HepG2 (cell line): Measurements from ENCODE around the gene TNFSF13. TPM values are rescaled to one million over a fixed set of nuclear protein-coding genes. Genes with fewer than 3 reads are reported as not detected.

ENCODE experiments used
- AKNA ChIP-seq: sonication (generic); formaldehyde crosslinking; IDR thresholded peaks from 2 replicates; pipeline ENCODE4 v1.4.0; 2020; ENCODE audit warnings: missing genetic modification reagents, borderline replicate concordance
- ATF1 ChIP-seq: IDR thresholded peaks from 2 replicates; pipeline ENCODE4 v1.6.1; 2016; ENCODE audit warnings: mild to moderate bottlenecking, control low read depth
- ATF3 ChIP-seq: sonication (generic); formaldehyde crosslinking; IDR thresholded peaks from 2 replicates; pipeline ENCODE4 v1.4.0; 2020; ENCODE audit warnings: missing genetic modification reagents
- HMGXB4 ChIP-seq, 2 experiments: sonication (generic) in 1 of 2; formaldehyde crosslinking in 1 of 2; IDR thresholded peaks; 2 replicates each; pipeline versions ENCODE4 v1.4.0 to v1.6.1; 2018 to 2020; ENCODE audit warnings: missing genetic modification reagents in 2 of 2, borderline replicate concordance in 1 of 2, low read depth in 1 of 2, mild to moderate bottlenecking in 1 of 2, missing biosample characterization in 1 of 2
- HNF1B ChIP-seq: sonication (generic); formaldehyde crosslinking; IDR thresholded peaks from 2 replicates; pipeline ENCODE4 v1.5.1; 2020; ENCODE audit warnings: mild to moderate bottlenecking, moderate library complexity, missing genetic modification reagents
- HNRNPL ChIP-seq: fragments of 200-400 bp; formaldehyde crosslinking; IDR thresholded peaks from 2 replicates; pipeline ENCODE4 v1.6.1; 2017; ENCODE audit warnings: mild to moderate bottlenecking, low read depth, low read length
- ZBTB46 ChIP-seq: sonication (generic); formaldehyde crosslinking; IDR thresholded peaks from 2 replicates; pipeline ENCODE4 v1.4.0; 2020; ENCODE audit warnings: mild to moderate bottlenecking, missing genetic modification reagents, borderline replicate concordance
- ZFP37 ChIP-seq: sonication (generic); formaldehyde crosslinking; IDR thresholded peaks from 2 replicates; pipeline ENCODE4 v1.4.0; 2020; ENCODE audit warnings: missing genetic modification reagents, borderline replicate concordance
- ZGPAT ChIP-seq: IDR thresholded peaks from 2 replicates; pipeline ENCODE4 v1.6.1; 2016; ENCODE audit warnings: mild to moderate bottlenecking
- ZNF572 ChIP-seq: sonication (generic); formaldehyde crosslinking; IDR thresholded peaks from 2 replicates; pipeline ENCODE4 v1.5.1; 2020; ENCODE audit warnings: mild to moderate bottlenecking, missing genetic modification reagents
- ZNF747 ChIP-seq: sonication (generic); formaldehyde crosslinking; IDR thresholded peaks from 2 replicates; pipeline ENCODE4 v1.8.1; 2023; ENCODE audit warnings: missing genetic modification reagents, mild to moderate bottlenecking, borderline replicate concordance
- polyA plus RNA-seq, 8 experiments: library from polyadenylated mRNA; depleted of rRNA in 3 of 8; stranded (reverse) in 7 of 8; unstranded in 1 of 8; fragments of >200 nt; fragmentation: Illumina TruSeq in 4 of 8; extraction: Trizol in 4 of 8; gene quantifications; 2 replicates each; pipeline versions ENCODE4 v1.2.1 to v1.2.3, GENCODE V29; 2011 to 2016; ENCODE audit warnings: low read depth in 4 of 8, missing spikeins in 1 of 8, mixed read lengths in 1 of 8; ENCODE audit not compliant: insufficient read depth in 1 of 8
- total RNA-seq, 5 experiments: library from RNA; depleted of rRNA; stranded (reverse); fragments of >200 nt; fragmentation: Illumina TruSeq; extraction: Trizol; gene quantifications; 2 replicates each; pipeline ENCODE4 v1.2.3, GENCODE V29; 2016; ENCODE audit warnings: low read depth in 1 of 5

Gene TNFSF13
- total and polyA plus RNA-seq, 2 of the 13 experiments (the other 11 are each of a cell fraction or from before 2014, with no cell fraction given) = 2.5 to 3.3 TPM

GRCh38 chr17:7579001-7579833 lies 20.7 kb downstream of the TNFSF13 start, which contains the start of gene CD68 (continued):
- TF ChIP-seq HMGXB4 (CRISPR knock-in tag; IDR thresholded peaks at IDR 0.05; ENCODE audit: borderline replicate concordance in 1 of 2, low read depth in 1 of 2) (peak; percentile 31 to 37; a peak in 1 of 4 replicates), ATF3 (0 out of 2 replicates have a peak, but pooled peaks have one; percentile 16), HNF1B (CRISPR knock-in tag) (no peak; the same call in 1 of the 2 replicates), ZGPAT (CRISPR knock-in tag) (peak; percentile 90), ZNF747 (CRISPR knock-in tag) (no peak), ZBTB46 (CRISPR knock-in tag) (0 out of 2 replicates have a peak, but pooled peaks have one; percentile 1), ATF1 (CRISPR knock-in tag) (peak; percentile 55), ZNF572 (peak; percentile 60; the same call in 1 of the 2 replicates), ZFP37 (peak; percentile 74; the same call in 1 of the 2 replicates), AKNA (0 out of 2 replicates have a peak, but pooled peaks have one; percentile 13), HNRNPL (no peak)
